LHCN-M2 (cell line): ENCODE data around the gene MMP24OS. TPM values are rescaled to one million over a fixed set of nuclear protein-coding genes. Genes with fewer than 3 reads are reported as not detected.
"Not testable (repeated sequence)": the region's sequence is repeated elsewhere in the genome, so short reads cannot be mapped to it uniquely, and the experiment has no call there.

ENCODE experiments used
- DNase-seq: peaks from one replicate; pipeline ENCODE4 v3.0.0-alpha.2; 2012; ENCODE audit warnings: low read depth
- total RNA-seq: library from RNA; depleted of rRNA; stranded (reverse); fragments of >200 nt; gene quantifications from 2 replicates; pipeline ENCODE4 v1.2.3, GENCODE V29; 2014

MMP24OS gene
- total RNA-seq, 1 experiment from 2014 or later, result 33.6 TPM

DNA sequence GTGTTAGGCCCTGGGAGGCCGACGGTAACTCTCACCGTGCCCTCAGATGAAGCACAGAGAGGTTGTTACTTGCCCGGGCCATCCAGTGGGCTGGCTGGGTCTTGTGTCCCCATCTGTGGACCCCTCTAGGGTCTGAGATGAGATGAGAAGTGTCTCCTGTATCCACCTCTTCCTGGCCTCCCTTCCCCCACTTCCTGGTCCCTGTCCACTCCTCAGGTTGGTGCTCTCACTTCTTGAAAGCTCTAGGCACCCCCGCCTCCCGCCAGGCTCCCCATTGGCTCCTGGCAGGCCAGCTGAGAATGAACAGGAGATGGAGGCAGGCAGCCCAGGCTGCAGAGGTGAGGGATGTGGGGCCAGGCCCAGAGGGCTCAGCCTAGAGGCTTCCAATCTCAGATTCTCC is 1.5 kb downstream of the MMP24OS start:
- no peak for DNase-seq

DNA sequence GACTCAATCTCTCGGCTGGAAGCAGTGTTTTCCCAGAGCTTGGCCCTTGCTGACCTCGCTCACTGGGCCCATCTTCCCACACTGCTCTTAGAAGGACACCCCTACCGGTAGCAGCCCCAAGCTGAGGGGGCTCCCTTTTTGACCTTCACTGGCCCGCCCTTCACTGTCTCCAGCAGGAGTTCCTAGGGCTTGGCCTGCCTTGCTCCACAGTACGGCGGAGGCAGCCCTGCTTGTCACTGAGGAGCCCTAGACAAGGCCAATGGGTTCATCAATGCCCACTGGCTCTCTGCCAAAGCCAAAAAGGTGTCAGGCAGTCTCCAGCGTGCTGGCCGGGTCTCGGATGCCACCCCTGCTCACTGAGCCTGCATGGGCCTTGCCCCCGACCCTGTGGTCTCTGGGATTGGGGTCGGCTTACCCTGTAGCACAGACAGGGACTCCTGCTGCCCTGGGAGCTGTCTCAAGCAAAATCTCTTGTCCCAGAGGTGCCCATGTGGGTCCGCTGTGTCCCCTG is 2.1 kb downstream of the MMP24OS start:
- DNase-seq, result no peak

DNA sequence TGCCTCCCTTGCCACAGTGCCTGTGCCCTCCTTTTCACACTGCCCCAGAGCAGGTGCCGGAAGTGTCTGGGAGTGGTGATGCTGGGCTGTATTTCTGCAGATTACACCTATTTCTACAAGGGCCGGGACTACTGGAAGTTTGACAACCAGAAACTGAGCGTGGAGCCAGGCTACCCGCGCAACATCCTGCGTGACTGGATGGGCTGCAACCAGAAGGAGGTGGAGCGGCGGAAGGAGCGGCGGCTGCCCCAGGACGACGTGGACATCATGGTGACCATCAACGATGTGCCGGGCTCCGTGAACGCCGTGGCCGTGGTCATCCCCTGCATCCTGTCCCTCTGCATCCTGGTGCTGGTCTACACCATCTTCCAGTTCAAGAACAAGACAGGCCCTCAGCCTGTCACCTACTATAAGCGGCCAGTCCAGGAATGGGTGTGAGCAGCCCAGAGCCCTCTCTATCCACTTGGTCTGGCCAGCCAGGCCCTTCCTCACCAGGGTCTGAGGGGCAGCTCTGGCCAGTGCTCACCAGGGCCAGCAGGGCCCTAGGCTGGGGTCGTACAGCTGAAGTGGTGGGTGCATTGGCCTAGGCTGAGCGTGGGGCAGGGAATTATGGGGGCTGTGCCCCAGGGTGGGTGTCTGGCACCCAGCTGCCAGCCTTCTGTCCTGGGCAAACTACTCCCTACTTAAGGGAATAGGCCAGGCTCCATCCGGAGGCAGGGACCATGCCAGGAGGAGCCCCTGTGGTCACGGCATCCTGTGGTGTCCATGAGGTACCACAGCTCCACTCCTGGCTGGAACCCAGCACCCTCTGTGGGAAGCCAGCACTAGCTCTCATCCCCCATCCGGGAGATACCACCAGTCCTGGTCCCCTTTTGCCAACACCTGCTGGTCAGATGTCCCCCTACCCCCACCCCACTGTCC is 3.5 kb downstream of the MMP24OS start:
- no peak for DNase-seq

DNA sequence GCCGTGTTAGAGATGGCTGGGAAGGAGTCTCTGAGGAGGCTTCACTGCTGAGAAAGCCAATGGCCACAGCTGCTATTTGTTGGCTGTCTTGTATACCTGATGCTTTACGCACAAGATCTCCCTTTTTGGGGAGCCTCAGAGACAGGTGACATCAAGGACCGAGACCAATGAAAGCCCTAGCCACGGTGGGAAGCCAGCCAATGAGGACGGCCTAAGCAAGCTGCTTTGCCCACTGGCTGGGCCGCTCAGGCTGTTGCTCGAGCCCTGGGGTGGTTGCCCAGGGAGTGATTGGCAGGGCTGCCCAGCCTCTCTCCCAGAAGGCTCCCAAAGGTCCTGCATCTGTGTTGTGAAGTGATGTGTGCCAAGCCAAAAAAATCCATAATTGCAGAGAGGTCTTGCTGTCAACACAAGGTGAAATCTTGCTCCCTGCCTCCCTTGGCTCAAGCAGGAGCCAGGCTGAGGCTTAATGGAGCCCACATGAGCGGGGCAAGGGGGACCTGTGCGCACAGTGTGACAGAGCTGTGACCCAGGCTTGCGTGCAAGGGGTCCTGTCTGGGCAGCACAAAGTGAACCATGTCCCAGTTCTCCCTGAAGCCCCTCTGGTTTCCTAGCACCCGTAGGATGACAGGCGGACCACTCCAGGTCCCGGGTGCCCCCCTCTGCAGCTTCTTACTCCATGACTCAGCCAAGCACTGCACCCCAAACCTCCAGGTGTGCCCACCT is 4.3 kb downstream of the MMP24OS start:
- DNase-seq, result peak; percentile 37

DNA sequence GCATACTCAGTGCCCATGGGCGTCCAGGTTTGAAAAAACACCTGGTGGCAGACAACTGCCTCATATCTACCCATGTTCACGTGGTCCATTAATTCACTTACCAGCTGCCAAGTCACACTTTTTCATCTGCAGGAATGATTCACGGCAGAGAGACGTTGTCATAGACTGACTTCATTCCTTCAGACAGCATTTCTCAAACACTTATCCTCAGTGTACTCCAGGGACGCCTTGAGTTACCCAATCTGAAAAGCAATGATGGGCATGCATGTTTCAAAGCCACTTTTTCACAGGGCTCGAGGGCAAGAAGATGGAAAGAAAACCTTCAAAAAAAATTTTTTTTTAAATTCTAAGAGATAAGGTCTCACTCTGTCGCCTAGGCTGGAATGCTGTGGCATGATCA is 6.0 kb downstream of the MMP24OS start:
- peak; percentile 71 for DNase-seq

DNA sequence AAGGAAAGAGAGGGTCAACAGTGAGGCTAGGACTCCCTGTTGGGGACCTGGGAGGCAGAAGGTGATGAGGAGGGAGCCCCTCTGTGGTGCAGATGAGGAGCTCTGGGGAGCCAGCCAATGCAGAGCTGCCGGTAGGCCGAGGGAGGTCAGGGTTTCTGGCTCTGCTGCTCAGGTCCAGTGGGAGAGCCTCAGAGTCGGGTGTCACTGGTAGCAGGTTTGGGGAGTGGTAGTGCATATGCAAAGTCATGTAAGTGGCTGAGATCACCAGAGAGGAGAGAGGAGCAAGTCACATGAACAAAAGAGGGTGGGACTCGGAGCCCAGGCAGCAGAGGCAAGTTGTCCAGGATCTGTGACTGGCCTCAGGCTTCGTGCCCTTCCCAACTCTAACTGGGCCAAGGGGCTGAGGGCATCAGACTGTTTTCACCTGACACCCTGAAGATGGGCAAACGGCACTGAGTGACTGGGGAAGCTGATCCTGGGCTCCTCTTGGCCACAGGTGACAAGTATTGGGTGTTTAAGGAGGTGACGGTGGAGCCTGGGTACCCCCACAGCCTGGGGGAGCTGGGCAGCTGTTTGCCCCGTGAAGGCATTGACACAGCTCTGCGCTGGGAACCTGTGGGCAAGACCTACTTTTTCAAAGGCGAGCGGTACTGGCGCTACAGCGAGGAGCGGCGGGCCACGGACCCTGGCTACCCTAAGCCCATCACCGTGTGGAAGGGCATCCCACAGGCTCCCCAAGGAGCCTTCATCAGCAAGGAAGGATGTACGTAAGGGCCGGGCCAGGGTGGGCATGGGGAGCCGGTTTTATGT is 6.6 kb downstream of the MMP24OS start:
- DNase-seq, result peak; percentile 19

DNA sequence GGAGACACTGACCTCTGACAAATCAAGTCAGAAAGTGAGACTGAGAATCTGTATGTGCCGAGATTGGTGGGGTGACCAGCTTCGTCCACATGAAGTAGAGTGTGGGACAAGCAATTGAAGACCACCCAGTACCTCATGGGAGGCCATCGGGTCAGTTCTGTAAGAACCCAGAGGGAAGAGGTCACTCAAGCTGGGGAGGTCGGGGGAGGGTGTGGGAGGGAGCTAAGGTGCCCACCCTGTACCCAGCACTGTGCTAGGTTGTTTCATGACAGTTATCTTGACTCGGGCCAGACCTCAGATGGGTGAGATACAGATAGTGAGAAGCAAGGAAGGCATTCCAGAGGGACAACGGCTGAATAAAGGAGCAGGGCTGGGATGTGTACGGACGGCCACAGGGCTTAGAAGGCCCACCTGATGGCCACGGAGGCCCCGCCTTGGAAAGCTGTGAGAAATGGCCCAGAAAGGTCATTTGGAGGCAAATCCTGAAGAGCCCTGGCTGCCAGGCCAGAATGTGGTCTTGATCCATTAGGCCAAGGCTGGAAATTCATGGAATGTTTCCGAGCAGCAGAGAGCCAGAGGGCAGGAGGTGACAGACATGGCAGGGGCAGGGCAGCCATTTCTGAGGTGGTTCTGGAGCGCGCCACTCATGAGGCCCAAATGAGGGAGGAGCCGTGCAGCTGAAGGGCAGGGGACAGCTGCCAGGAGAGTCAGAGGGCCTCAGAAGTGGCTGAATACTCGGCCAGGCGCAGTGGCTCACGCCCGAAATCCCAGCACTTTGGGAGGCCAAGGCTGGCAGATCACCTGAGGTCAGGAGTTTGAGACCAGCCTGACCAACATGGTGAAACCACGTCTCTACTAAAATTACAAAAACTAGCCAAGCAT is 7.7 kb downstream of the MMP24OS start:
- DNase-seq, result no peak

DNA sequence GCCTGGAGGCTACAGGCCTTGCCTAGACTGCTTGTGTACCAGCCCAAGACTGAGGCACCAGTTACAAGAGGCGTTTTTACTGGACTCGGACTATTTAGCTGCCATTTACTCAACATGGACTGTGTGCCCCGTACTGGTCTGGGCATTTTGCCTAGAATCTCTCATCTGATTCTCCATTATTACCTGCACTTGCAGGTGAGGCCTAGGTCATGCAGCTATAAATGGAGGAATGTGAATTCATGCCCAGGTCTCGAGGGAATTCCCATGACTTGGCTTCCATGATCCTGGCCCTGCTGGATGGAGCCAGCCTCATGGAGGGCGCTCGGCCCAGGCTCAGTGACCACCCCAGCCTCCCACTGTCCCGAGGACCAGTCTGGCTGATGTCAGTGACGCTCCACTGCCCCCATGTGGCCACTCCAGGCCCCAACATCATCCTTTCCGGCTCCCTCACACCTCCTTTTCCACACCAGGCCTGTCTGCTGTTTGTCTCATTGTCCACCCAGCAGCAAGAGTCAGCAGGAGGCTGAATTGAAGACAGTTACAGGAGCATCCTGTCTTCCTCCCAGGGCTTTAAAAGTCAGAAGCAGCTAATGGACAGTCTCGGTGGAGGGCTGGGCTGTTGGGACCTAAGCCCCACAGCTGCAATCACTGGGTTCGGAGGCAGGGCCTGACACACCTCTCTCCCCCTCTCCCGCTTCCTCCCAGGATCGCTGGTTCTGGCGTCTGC is 8.7 kb downstream of the MMP24OS start:
- DNase-seq, result peak; percentile 53

DNA sequence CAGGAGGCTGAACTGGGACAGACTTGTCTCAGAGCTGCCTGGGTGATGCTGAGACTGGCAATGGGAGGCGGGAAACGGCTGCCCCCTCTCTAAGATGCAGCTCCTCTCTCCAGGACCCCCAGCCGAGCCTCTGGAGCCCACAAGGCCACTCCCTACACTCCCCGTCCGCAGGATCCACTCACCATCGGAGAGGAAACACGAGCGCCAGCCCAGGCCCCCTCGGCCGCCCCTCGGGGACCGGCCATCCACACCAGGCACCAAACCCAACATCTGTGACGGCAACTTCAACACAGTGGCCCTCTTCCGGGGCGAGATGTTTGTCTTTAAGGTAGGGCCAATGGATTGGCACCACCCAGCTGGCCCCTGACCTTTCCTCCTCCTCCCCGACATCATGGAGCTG is 10.8 kb downstream of the MMP24OS start:
- DNase-seq, result no peak

DNA sequence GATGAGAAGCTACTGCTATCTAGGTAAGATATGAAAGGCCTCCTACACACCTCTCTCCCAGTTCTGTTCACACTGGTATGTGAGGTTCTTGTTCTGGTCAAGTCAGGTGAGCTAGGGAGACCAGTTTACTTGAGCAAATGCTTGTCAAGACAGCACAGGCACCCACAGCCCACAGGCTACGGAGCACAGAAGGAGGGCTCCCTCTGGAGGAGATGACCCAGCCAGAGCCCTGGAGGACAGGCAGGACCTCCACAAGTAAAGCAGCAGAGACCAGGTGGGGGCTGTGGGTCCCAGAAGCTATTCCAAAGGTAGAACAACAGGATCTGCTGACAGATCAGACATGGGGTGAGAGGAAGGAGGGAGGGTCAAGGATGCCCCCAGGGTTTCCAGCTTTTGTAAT is 13.2 kb downstream of the MMP24OS start:
- DNase-seq, result no peak

DNA sequence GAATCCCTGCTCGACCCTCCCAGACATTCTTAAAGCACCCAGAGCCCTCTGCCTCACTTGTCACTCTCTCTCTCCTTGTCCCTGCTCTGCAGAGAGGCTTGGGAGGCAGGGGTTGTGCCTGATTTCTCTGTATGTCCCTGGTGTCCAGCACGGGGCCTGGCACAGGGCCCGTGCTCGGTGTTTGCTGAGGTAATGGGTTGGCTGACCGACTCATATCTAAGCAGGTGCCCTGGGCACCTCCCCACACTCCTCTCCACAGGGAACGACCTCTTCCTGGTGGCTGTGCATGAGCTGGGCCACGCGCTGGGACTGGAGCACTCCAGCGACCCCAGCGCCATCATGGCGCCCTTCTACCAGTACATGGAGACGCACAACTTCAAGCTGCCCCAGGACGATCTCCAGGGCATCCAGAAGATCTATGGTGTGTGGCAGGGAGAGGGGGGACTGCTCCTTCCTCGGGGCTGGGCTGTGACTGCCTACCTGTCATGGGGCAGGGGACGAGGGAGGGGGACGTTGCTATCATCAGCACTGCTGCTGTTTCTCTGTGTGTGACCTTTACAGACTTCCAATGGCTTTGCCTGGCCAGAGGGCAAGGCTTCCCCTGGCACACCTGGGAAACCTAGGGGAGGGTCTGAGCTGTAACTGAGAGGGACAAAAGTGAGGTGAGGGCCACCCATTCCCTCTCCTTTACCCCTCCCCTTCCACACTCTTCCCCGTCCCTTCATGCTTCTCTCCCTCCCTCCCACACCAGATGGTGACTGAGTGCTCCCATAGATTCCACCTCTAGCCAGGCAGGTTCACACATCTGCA is 14.2 kb downstream of the MMP24OS start:
- DNase-seq, result no peak

DNA sequence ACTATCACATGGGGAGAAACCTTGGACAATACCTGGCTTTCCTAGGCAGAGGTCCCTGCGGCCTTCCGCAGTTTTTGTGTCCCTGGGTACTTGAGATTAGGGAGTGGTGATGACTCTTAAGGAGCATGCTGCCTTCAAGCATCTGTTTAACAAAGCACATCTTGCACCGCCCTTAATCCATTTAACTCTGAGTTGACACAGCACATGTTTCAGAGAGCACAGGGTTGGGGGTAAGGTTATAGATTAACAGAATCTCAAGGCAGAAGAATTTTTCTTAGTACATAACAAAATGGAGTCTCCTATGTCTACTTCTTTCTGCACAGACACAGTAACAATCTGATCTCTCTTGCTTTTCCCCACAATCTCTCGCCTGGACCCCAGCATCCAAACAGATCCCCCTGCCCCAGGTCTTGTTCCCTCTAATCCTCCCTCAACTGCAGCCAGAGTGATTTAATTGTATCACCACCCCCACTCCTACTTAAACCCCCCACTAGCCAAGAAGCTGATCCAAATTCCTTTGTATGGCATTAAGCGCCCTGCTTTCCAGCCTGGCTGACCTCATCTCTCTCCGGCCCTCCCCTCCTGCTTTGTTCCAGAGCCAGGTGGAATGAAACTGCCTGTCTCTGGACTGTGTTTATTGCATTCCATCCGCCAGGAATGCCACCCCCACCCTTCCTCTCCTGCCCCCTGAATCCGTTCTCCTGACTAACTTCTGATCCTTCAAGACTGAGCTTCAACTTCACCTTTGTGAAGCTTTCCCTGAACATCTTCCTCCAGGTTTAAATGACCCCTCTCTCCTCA is 15.0 kb downstream of the MMP24OS start:
- DNase-seq, result not testable (repeated sequence)

DNA sequence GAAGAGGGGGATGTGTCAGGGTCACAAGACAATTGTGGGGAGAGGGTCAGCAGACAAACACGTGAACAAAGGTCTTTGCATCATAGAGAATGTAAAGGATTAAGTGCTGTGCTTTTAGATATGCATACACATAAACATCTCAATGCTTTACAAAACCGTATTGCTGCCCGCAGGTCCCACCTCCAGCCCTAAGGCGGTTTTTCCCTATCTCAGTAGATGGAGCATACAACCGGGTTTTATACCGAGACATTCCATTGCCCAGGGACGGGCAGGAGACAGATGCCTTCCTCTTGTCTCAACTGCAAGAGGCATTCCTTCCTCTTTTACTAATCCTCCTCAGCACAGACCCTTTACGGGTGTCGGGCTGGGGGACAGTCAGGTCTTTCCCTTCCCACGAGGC is 15.6 kb downstream of the MMP24OS start:
- not testable (repeated sequence) for DNase-seq

DNA sequence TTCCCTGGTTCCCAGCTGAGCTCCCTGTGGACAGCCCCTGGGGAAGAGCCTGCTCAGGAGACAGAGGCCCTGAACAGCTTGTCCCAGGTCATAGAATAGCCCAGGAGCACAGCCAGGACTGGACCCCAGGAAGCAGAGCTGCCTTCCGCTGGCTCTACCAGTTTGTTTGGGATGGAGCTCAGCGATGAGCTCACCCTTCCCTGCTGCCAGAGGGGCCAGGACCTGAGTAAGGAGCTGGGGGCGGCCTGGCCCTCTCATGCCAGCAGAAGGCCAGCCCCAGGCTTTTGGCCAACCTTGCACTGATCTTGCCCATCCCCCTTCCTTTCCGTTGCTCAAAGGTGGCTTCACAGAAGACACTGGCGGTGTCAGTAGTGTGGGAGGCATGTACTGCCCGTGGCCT is 17.5 kb downstream of the MMP24OS start:
- DNase-seq, result no peak

DNA sequence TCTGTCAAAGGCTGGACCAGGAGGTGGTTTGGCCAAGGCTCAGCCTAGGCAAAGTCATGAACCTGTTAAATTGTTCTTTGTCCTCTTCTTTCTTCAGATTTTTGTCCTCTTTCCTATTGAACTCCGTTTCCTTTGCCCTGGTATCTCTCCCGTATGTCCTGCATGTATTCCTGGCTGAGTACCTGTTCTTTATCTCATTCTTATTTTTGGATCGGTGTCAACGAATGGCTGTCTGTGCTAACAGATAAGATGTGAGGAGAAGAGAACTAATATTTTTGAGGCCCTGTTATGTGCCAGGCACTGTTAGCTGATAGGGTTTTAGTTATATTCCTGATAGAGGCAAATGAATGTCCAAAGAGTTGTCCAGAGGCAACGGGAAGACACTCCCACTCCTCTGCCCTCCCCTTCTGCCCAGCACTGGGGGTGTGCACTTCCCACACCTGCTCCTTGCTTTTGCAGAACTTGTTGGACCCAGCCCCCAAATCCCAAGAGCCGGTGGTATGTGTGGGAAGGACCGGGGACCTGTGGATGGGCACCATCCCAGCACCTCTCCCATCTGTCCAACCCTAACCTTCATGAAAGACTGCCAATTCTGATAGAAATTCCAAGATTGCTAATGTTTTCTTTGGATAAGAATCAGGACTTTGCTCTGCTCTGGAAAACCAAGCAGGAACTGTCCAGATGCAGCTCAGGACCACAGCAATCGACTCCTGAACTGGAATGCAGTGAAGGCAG is 20.6 kb downstream of the MMP24OS start:
- no peak for DNase-seq

DNA sequence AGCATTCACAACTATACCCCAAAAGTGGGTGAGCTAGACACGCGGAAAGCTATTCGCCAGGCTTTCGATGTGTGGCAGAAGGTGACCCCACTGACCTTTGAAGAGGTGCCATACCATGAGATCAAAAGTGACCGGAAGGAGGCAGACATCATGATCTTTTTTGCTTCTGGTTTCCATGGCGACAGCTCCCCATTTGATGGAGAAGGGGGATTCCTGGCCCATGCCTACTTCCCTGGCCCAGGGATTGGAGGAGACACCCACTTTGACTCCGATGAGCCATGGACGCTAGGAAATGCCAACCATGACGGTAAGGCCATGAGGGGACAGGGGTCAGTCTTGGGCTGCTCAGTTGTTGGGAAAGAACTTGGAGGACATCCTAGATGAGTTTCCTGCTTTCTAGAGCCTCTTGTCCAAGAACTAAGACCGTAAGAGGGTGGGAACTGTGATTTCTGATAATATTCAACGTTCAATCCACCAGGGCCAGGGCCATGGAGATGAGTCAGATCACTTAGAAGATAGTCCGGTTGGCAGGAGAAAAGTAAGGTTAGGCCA is 23.4 kb downstream of the MMP24OS start:
- DNase-seq, result no peak

DNA sequence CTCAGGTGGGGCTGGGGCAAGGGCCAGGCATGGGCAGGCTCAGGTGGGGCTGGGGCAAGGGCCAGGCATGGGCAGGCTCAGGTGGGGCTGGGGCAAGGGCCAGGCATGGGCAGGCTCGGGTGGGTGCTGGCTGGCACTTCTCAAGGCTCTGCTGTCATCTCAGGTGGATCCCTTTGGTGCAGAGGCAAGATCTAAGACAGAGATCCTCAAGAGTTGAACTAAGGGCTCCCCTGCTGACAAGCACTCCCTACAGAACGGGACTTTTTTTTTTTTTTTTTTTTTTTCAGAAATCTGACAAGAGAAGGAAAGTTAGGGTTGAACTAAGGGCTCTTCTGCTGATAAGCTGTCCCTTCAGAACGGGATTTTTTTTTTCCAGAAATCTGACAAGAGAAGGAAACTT is 24.9 kb downstream of the MMP24OS start:
- no peak for DNase-seq
